WTC11 (cell line): ENCODE results near the gene ATMIN. TPM values are rescaled to one million over a fixed set of nuclear protein-coding genes. Genes with fewer than 3 reads are reported as not detected.

ENCODE experiments used
- total RNA-seq: library from RNA; stranded (reverse); gene quantifications from 3 replicates; pipeline ENCODE4 v1.2.3, GENCODE V29; 2021

Gene ATMIN
- total RNA-seq, 1 experiment from 2014 or later, result 43.1 TPM

Other genes starting within 250 kb of the ATMIN start
- gene CDYL2, start 231.2 kb upstream of the ATMIN start, total RNA-seq, result 4.3 to 8.2 TPM (median 5.4 TPM) in 3 replicates
- 76.6 to 79.3 TPM (median 78.9 TPM) in 3 replicates for gene CMC2, start 29.0 kb upstream of the ATMIN start, total RNA-seq
- 47.4 to 49.7 TPM (median 48.5 TPM) in 3 replicates for gene CENPN, start 28.6 kb upstream of the ATMIN start, total RNA-seq
- 1.1 to 1.3 TPM (median 1.2 TPM) in 3 replicates for gene C16orf46, start 41.4 kb downstream of the ATMIN start, total RNA-seq
- 95.9 to 97.1 TPM (median 96.4 TPM) in 3 replicates for gene GCSH, start 60.6 kb downstream of the ATMIN start, total RNA-seq
- gene BCO1, start 202.8 kb downstream of the ATMIN start, total RNA-seq, result 0.15 to 0.23 TPM (median 0.23 TPM) in 3 replicates